Thyroid gland (tissue), 4 donors: ENCODE data around the gene CD300LG.

Source experiments
- POLR2A ChIP-seq, 2 donors: fragments of 450-650 bp; IDR thresholded peaks; one replicate each; pipeline ENCODE4 v1.6.1; 2017; ENCODE audit warnings: antibody characterized with exemption in 2 of 2, mild to moderate bottlenecking in 2 of 2, moderate library complexity in 1 of 2
- TF ChIP-seq, protein P1 (sequence below), 6 experiments: fragments of 200-600 bp in 3 of 6; fragments of 450-650 bp in 3 of 6; sonication (generic) in 3 of 6; IDR thresholded peaks; one replicate each; pipeline ENCODE4 v1.5.1; 2016 to 2019; ENCODE audit warnings: antibody characterized with exemption in 6 of 6, mild to moderate bottlenecking in 2 of 6, inconsistent platforms in 1 of 6, moderate library complexity in 1 of 6

- TF ChIP-seq, protein P1, sequence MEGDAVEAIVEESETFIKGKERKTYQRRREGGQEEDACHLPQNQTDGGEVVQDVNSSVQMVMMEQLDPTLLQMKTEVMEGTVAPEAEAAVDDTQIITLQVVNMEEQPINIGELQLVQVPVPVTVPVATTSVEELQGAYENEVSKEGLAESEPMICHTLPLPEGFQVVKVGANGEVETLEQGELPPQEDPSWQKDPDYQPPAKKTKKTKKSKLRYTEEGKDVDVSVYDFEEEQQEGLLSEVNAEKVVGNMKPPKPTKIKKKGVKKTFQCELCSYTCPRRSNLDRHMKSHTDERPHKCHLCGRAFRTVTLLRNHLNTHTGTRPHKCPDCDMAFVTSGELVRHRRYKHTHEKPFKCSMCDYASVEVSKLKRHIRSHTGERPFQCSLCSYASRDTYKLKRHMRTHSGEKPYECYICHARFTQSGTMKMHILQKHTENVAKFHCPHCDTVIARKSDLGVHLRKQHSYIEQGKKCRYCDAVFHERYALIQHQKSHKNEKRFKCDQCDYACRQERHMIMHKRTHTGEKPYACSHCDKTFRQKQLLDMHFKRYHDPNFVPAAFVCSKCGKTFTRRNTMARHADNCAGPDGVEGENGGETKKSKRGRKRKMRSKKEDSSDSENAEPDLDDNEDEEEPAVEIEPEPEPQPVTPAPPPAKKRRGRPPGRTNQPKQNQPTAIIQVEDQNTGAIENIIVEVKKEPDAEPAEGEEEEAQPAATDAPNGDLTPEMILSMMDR (IDR thresholded peaks at IDR 0.05): no peak
- TF ChIP-seq POLR2A (IDR thresholded peaks at IDR 0.05): no peak
Observed at GRCh38 chr17:43820759-43821158, 26.2 kb upstream of the CD300LG start.
